Activated CD4-positive, alpha-beta T cell treated with anti-CD3 and anti-CD28 coated beads for 48 hours (primary cell): ENCODE data around the gene CFLAR.

Experiments used
- DNase-seq: peaks from one replicate; pipeline ENCODE4 v3.0.0-alpha.2; 2020

Gene CFLAR

GRCh38 chr2:201223089-201224073, 107.4 kb downstream of the CFLAR start:
- DNase-seq, result no peak
